ENCODE measurements around the gene RYK. TPM values are rescaled to one million over a fixed set of nuclear protein-coding genes. Genes with fewer than 3 reads are reported as not detected.
A peak's percentile ranks its signal among the peaks of the same experiment; 100 is the strongest.

Gene RYK
- total RNA-seq, 2 experiments from 2014 or later, result 6.0 to 6.1 TPM

GRCh38 chr3:134249296-134249841 lies 1.3 kb downstream of the RYK start:
- H3K27ac Mint-ChIP-seq, result no peak overlapping the region
- CTCF ChIA-PET, result no interaction called here
- H3K36me3 Mint-ChIP-seq (ENCODE audit: low read depth), result peaks cover 3% of the 10 kb centered on the region
- no peak for DNase-seq
- no peaks in the 10 kb centered on the region for H3K9me3 Mint-ChIP-seq
- peak overlapping the region; percentile 85 for H3K4me3 Mint-ChIP-seq
- H3K4me1 Mint-ChIP-seq, result peaks cover 26% of the 10 kb centered on the region
- H3K27me3 Mint-ChIP-seq, result peaks cover 33% of the 10 kb centered on the region
- POLR2A ChIA-PET, result interaction anchor here (1.2 to 2.5 kb wide), 2 partner anchors 17 to 236 kb away, joined by 4 to 11 read pairs; partner anchors contain the start of genes ANAPC13 and CEP63

GRCh38 chr3:134244921-134245320 lies 5.7 kb downstream of the RYK start:
- ChIA-PET CTCF (interaction anchor here (2.2 kb wide), 1 partner anchor 32 kb away, joined by 7 read pairs; no protein-coding TSS in a partner anchor), POLR2A (no interaction called here)
- peaks cover 15% of the 10 kb centered on the region for H3K4me1 Mint-ChIP-seq
- H3K27ac Mint-ChIP-seq, result no peak overlapping the region
- peaks cover 22% of the 10 kb centered on the region for H3K27me3 Mint-ChIP-seq
- H3K36me3 Mint-ChIP-seq (ENCODE audit: low read depth), result peaks cover 2% of the 10 kb centered on the region
- no peak for DNase-seq
- H3K4me3 Mint-ChIP-seq, result no peak overlapping the region
- no peaks in the 10 kb centered on the region for H3K9me3 Mint-ChIP-seq

- no peak for DNase-seq
- Mint-ChIP-seq H3K36me3 (ENCODE audit: low read depth) (no peaks in the 10 kb centered on the region), H3K4me3 (no peak overlapping the region), H3K27me3 (peaks cover 11% of the 10 kb centered on the region), H3K27ac (no peak overlapping the region), H3K9me3 (no peaks in the 10 kb centered on the region), H3K4me1 (peaks cover 11% of the 10 kb centered on the region)
- ChIA-PET CTCF (interaction anchor here (1.3 to 2.2 kb wide), 2 partner anchors 30 to 36 kb away, joined by 3 to 7 read pairs; no protein-coding TSS in a partner anchor), POLR2A (interaction anchor here (1.2 kb wide), 1 partner anchor 8 kb away, joined by 3 read pairs; no protein-coding TSS in a partner anchor)
Measured at GRCh38 chr3:134242649-134243617, 7.7 kb downstream of the RYK start.

- peaks cover 13% of the 10 kb centered on the region for H3K27me3 Mint-ChIP-seq
- H3K27ac Mint-ChIP-seq, result no peak overlapping the region
- no peaks in the 10 kb centered on the region for H3K36me3 Mint-ChIP-seq (ENCODE audit: low read depth)
- POLR2A ChIA-PET, result no interaction called here
- CTCF ChIA-PET, result interaction anchor here (1.9 kb wide), 1 partner anchor 27 kb away, joined by 7 read pairs; no protein-coding TSS in a partner anchor
- DNase-seq, result no peak
- no peak overlapping the region for H3K4me3 Mint-ChIP-seq
- H3K4me1 Mint-ChIP-seq, result peaks cover 17% of the 10 kb centered on the region
- H3K9me3 Mint-ChIP-seq, result no peaks in the 10 kb centered on the region
Measured at GRCh38 chr3:134239538-134239937, 11.1 kb downstream of the RYK start.

- Mint-ChIP-seq H3K27me3 (peaks cover 10% of the 10 kb centered on the region), H3K4me3 (no peak overlapping the region), H3K27ac (no peak overlapping the region), H3K36me3 (ENCODE audit: low read depth) (no peaks in the 10 kb centered on the region), H3K9me3 (no peaks in the 10 kb centered on the region), H3K4me1 (peaks cover 13% of the 10 kb centered on the region)
- ChIA-PET POLR2A (no interaction called here), CTCF (interaction anchor here (1.9 kb wide), 1 partner anchor 25 kb away, joined by 7 read pairs; no protein-coding TSS in a partner anchor)
- no peak for DNase-seq
Measured at GRCh38 chr3:134237454-134238145, 13.1 kb downstream of the RYK start.

- Mint-ChIP-seq H3K9me3 (no peaks in the 10 kb centered on the region), H3K4me1 (peaks cover 19% of the 10 kb centered on the region), H3K27ac (no peak overlapping the region), H3K27me3 (peaks cover 15% of the 10 kb centered on the region), H3K36me3 (ENCODE audit: low read depth) (no peaks in the 10 kb centered on the region), H3K4me3 (no peak overlapping the region)
- POLR2A ChIA-PET, result interaction anchor here (0.9 kb wide), 1 partner anchor 57 kb away, joined by 3 read pairs; no protein-coding TSS in a partner anchor
- CTCF ChIA-PET, result interaction anchor here (1.1 kb wide), 1 partner anchor 24 kb away, joined by 3 read pairs; no protein-coding TSS in a partner anchor
- DNase-seq, result no peak
Measured at GRCh38 chr3:134236505-134237170, 14.0 kb downstream of the RYK start.

GRCh38 chr3:134235577-134236076 lies 15.0 kb downstream of the RYK start:
- ChIA-PET POLR2A (interaction anchor here (0.9 kb wide), 1 partner anchor 58 kb away, joined by 3 read pairs; no protein-coding TSS in a partner anchor), CTCF (interaction anchor here (1.1 kb wide), 1 partner anchor 23 kb away, joined by 3 read pairs; no protein-coding TSS in a partner anchor)
- H3K27me3 Mint-ChIP-seq, result peaks cover 15% of the 10 kb centered on the region
- H3K4me3 Mint-ChIP-seq, result no peak overlapping the region
- DNase-seq, result no peak
- no peaks in the 10 kb centered on the region for H3K36me3 Mint-ChIP-seq (ENCODE audit: low read depth)
- H3K9me3 Mint-ChIP-seq, result no peaks in the 10 kb centered on the region
- H3K27ac Mint-ChIP-seq, result no peak overlapping the region
- peaks cover 19% of the 10 kb centered on the region for H3K4me1 Mint-ChIP-seq

GRCh38 chr3:134232951-134233350 lies 17.7 kb downstream of the RYK start:
- DNase-seq, result no peak
- ChIA-PET CTCF (interaction anchor here (0.7 to 0.9 kb wide), 2 partner anchors 10 to 35 kb away, joined by 3 to 5 read pairs; no protein-coding TSS in a partner anchor), POLR2A (interaction anchor here (0.9 to 1.5 kb wide), 2 partner anchors 17 to 253 kb away, joined by 4 read pairs; partner anchors contain the start of genes ANAPC13, CEP63 and RYK)
- Mint-ChIP-seq H3K4me1 (peaks cover 13% of the 10 kb centered on the region), H3K36me3 (ENCODE audit: low read depth) (no peaks in the 10 kb centered on the region), H3K27ac (no peak overlapping the region), H3K27me3 (peaks cover 14% of the 10 kb centered on the region), H3K9me3 (no peaks in the 10 kb centered on the region), H3K4me3 (no peak overlapping the region)

- Mint-ChIP-seq H3K27ac (no peak overlapping the region), H3K9me3 (no peaks in the 10 kb centered on the region), H3K4me1 (peaks cover 13% of the 10 kb centered on the region), H3K4me3 (no peak overlapping the region), H3K36me3 (ENCODE audit: low read depth) (no peaks in the 10 kb centered on the region), H3K27me3 (peaks cover 14% of the 10 kb centered on the region)
- POLR2A ChIA-PET, result interaction anchor here (0.9 to 1.5 kb wide), 2 partner anchors 18 to 253 kb away, joined by 4 read pairs; partner anchors contain the start of genes ANAPC13, CEP63 and RYK
- no peak for DNase-seq
- CTCF ChIA-PET, result interaction anchor here (0.7 to 1.2 kb wide), 3 partner anchors 9 to 34 kb away, joined by 3 to 6 read pairs (median 5); no protein-coding TSS in a partner anchor
Measured at GRCh38 chr3:134232151-134232550, 18.5 kb downstream of the RYK start.

GRCh38 chr3:134231131-134231530 lies 19.5 kb downstream of the RYK start:
- H3K4me3 Mint-ChIP-seq, result no peak overlapping the region
- no peak overlapping the region for H3K27ac Mint-ChIP-seq
- no peaks in the 10 kb centered on the region for H3K36me3 Mint-ChIP-seq (ENCODE audit: low read depth)
- ChIA-PET POLR2A (no interaction called here), CTCF (no interaction called here)
- no peaks in the 10 kb centered on the region for H3K9me3 Mint-ChIP-seq
- peaks cover 13% of the 10 kb centered on the region for H3K27me3 Mint-ChIP-seq
- peaks cover 10% of the 10 kb centered on the region for H3K4me1 Mint-ChIP-seq
- no peak for DNase-seq

GRCh38 chr3:134229038-134229437 lies 21.6 kb downstream of the RYK start:
- Mint-ChIP-seq H3K27me3 (peaks cover 5% of the 10 kb centered on the region), H3K36me3 (ENCODE audit: low read depth) (no peaks in the 10 kb centered on the region), H3K9me3 (no peaks in the 10 kb centered on the region), H3K27ac (no peak overlapping the region), H3K4me1 (peaks cover 7% of the 10 kb centered on the region), H3K4me3 (no peak overlapping the region)
- no peak for DNase-seq
- ChIA-PET POLR2A (no interaction called here), CTCF (interaction anchor here (6.5 kb wide), 1 partner anchor 16 kb away, joined by 34 read pairs; no protein-coding TSS in a partner anchor)

- no peak for DNase-seq
- Mint-ChIP-seq H3K4me1 (peaks cover 7% of the 10 kb centered on the region), H3K4me3 (no peak overlapping the region), H3K9me3 (no peaks in the 10 kb centered on the region), H3K27ac (no peak overlapping the region), H3K36me3 (ENCODE audit: low read depth) (no peaks in the 10 kb centered on the region), H3K27me3 (peaks cover 5% of the 10 kb centered on the region)
- ChIA-PET POLR2A (no interaction called here), CTCF (interaction anchor here (6.5 kb wide), 1 partner anchor 16 kb away, joined by 34 read pairs; no protein-coding TSS in a partner anchor)
Measured at GRCh38 chr3:134228479-134228878, 22.2 kb downstream of the RYK start.
